Measurements from ENCODE around the gene RBM28. TPM values are rescaled to one million over a fixed set of nuclear protein-coding genes. Genes with fewer than 3 reads are reported as not detected.
A peak's percentile ranks its signal among the peaks of the same experiment; 100 is the strongest.

The RBM28 gene
- total RNA-seq, 1 donor from 2014 or later, result 20.9 TPM

DNA sequence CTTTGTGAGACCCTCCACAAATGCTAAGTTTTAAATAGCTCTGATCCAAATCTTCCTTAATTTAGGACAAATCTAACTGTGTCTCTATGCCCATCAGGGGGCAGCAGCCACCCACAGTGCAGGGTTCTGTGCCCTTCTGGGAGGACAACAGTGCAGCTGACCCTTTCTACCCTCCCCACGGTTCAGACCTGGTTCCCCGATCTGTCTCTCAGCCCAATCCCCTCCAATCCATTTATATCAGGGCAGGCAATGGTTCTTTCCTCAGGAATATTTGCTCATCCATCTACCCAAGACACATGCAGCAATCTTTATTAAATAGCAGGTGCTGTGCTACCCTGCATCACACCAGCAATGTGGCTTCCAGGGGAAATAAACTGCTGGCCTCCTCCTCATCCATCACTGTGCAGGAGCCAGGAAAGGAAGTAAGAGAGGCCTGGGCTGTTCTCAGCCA lies 4.0 kb upstream of the RBM28 start:
- intact Hi-C loops (cut with DNase I), result loop anchor here (5.0 kb wide), 1 partner anchor 40 kb away; no protein-coding TSS in a partner anchor
- no peaks in the 10 kb centered on the region for H3K27me3 ChIP-seq
- no peaks in the 10 kb centered on the region for H3K36me3 ChIP-seq
- no peaks in the 10 kb centered on the region for H3K9me3 ChIP-seq
- no peak overlapping the region for H3K4me3 ChIP-seq
- DNase-seq (ENCODE audit: extremely low spot score in 2 of 2), result no peak
- H3K4me1 ChIP-seq, result peaks cover 22% of the 10 kb centered on the region
- TF ChIP-seq POLR2A (IDR thresholded peaks at IDR 0.05), result no peak
- TF ChIP-seq, protein P1, sequence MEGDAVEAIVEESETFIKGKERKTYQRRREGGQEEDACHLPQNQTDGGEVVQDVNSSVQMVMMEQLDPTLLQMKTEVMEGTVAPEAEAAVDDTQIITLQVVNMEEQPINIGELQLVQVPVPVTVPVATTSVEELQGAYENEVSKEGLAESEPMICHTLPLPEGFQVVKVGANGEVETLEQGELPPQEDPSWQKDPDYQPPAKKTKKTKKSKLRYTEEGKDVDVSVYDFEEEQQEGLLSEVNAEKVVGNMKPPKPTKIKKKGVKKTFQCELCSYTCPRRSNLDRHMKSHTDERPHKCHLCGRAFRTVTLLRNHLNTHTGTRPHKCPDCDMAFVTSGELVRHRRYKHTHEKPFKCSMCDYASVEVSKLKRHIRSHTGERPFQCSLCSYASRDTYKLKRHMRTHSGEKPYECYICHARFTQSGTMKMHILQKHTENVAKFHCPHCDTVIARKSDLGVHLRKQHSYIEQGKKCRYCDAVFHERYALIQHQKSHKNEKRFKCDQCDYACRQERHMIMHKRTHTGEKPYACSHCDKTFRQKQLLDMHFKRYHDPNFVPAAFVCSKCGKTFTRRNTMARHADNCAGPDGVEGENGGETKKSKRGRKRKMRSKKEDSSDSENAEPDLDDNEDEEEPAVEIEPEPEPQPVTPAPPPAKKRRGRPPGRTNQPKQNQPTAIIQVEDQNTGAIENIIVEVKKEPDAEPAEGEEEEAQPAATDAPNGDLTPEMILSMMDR (IDR thresholded peaks at IDR 0.05), result peak in 2 of 3 experiments; percentile 41 to 46
- H3K27ac ChIP-seq, result no peak overlapping the region

DNA sequence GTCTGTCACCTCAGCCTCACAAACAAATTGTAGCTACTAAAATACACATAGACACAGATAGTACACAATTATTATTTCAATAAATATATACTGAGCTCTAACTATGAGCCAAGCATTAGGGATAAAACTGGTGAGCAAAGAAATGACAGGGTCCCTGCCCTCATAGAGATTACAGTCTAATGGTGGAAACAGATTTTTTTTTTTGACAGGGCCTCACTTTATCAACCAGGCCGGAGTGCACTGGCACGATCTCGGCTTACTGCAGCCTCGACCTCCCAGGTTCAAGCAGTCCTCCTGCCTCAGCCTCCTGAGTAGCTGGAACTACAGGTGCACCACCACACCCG lies 695 bp upstream of the RBM28 start:
- no peak for TF ChIP-seq POLR2A (IDR thresholded peaks at IDR 0.05)
- TF ChIP-seq POLR2AphosphoS5 (IDR thresholded peaks at IDR 0.05; ENCODE audit: insufficient read depth in 1 of 2, low read depth in 1 of 2), result no peak
- TF ChIP-seq, protein P1 (IDR thresholded peaks at IDR 0.05), result no peak
- Histone ChIP-seq H3K4me3 (no peak overlapping the region), H3K27ac (no peak overlapping the region), H3K27me3 (no peaks in the 10 kb centered on the region), H3K9me3 (no peaks in the 10 kb centered on the region), H3K36me3 (peaks cover 0 to 1% of the 10 kb centered on the region in 2 donors), H3K4me1 (peaks cover 30% of the 10 kb centered on the region)
- no peak for DNase-seq (ENCODE audit: extremely low spot score in 2 of 2)
- intact Hi-C loops (cut with DNase I), result no loop called here

DNA sequence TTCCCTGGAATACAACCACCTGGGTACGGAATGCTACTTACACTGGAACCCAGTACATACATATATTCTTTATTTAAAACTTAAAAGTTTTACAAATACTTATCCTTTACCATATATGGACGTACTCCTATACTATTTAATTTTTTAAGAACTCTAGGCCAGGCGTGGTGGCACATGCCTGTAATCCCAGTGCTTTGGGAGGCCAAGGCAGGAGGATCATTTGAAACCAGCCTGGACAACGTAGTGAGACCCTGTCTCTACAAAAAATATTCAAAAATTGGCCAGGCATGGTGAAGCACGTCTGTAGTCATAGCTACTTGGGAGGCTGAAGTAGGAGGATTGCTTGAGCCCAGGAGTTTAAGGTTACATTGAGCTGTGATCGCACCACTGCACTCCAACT lies 2.0 kb downstream of the RBM28 start:
- DNase-seq (ENCODE audit: extremely low spot score in 2 of 2), result no peak
- Histone ChIP-seq H3K4me3 (no peak overlapping the region), H3K9me3 (no peaks in the 10 kb centered on the region), H3K27me3 (no peaks in the 10 kb centered on the region), H3K27ac (no peak overlapping the region), H3K36me3 (peaks cover 0 to 28% of the 10 kb centered on the region in 2 donors), H3K4me1 (peaks cover 30% of the 10 kb centered on the region)
- intact Hi-C loops (cut with DNase I), result no loop called here
- TF ChIP-seq POLR2AphosphoS5 (IDR thresholded peaks at IDR 0.05; ENCODE audit: insufficient read depth in 1 of 2, low read depth in 1 of 2) (no peak), POLR2A (IDR thresholded peaks at IDR 0.05) (no peak)
- TF ChIP-seq, protein P1 (IDR thresholded peaks at IDR 0.05), result no peak

DNA sequence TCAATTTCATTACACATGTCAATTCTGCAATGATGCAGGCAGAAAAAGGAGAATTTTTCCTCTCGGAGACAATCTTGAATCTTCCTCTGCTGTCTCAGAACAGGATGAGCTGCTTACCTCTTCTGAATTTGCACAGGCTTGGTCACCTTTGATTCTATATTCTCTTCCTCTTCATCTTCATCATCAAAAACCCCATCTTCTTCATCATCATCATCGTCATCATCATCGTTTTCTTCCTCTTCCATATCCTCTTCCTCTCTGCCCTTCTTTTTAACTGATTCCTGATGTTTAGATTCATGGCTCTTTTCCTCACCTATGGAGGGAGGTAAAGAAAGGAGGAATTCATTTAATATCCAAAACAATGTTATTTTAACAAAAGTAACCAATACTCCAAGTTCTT lies 8.0 kb downstream of the RBM28 start:
- Histone ChIP-seq H3K4me1 (no peaks in the 10 kb centered on the region), H3K36me3 (peaks cover 0 to 83% of the 10 kb centered on the region in 2 donors), H3K27me3 (no peaks in the 10 kb centered on the region), H3K4me3 (no peak overlapping the region), H3K9me3 (no peaks in the 10 kb centered on the region), H3K27ac (no peak overlapping the region)
- TF ChIP-seq, protein P1 (IDR thresholded peaks at IDR 0.05), result no peak
- TF ChIP-seq POLR2A (IDR thresholded peaks at IDR 0.05) (no peak), POLR2AphosphoS5 (IDR thresholded peaks at IDR 0.05; ENCODE audit: insufficient read depth in 1 of 2, low read depth in 1 of 2) (no peak)
- intact Hi-C loops (cut with DNase I), result no loop called here
- DNase-seq (ENCODE audit: extremely low spot score in 2 of 2), result no peak

DNA sequence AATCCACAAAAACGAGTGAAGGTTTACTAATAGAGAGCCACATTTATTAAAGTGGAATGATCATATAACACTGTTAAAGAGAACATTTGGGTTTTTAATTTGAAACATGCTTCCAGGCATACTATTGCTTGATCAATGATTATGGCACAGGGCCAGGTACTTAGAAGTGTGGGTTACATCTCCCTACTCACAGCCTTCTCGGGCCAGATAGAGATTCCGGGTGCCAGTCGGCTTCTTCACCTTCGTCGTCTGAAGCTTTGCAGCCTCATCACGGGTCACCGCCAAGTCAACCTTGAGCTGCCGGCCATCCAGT lies 19.4 kb downstream of the RBM28 start:
- H3K27ac ChIP-seq, result no peak overlapping the region
- DNase-seq (ENCODE audit: extremely low spot score in 2 of 2), result no peak
- intact Hi-C loops (cut with DNase I), result no loop called here
- no peaks in the 10 kb centered on the region for H3K9me3 ChIP-seq
- no peak overlapping the region for H3K4me3 ChIP-seq
- H3K4me1 ChIP-seq, result no peaks in the 10 kb centered on the region
- peaks cover 0 to 72% of the 10 kb centered on the region in 2 donors for H3K36me3 ChIP-seq
- no peaks in the 10 kb centered on the region for H3K27me3 ChIP-seq
- TF ChIP-seq POLR2AphosphoS5 (IDR thresholded peaks at IDR 0.05; ENCODE audit: insufficient read depth in 1 of 2, low read depth in 1 of 2) (no peak), POLR2A (IDR thresholded peaks at IDR 0.05) (no peak)
- TF ChIP-seq, protein P1 (IDR thresholded peaks at IDR 0.05), result no peak
